Measurements from ENCODE around the gene BPIFB2. TPM values are rescaled to one million over a fixed set of nuclear protein-coding genes. Genes with fewer than 3 reads are reported as not detected.

BPIFB2 gene
- total and polyA plus RNA-seq, 7 experiments from 2014 or later = not detected

- no peak for DNase-seq
- Histone ChIP-seq H3K36me3 (ENCODE audit: control insufficient read depth in 2 of 3, insufficient read depth in 3 of 3, low read length in 3 of 3) (no peaks in the 10 kb centered on the region), H3K27ac (ENCODE audit: low read depth, low read length) (peak overlapping the region; percentile 85), H3K9me3 (ENCODE audit: control insufficient read depth in 2 of 3, low read length in 3 of 3) (no peaks in the 10 kb centered on the region), H3K4me1 (ENCODE audit: control insufficient read depth in 2 of 2, insufficient read depth in 2 of 2, low read length in 2 of 2) (peaks cover 87 to 95% of the 10 kb centered on the region in 2 donors), H3K27me3 (ENCODE audit: control insufficient read depth in 2 of 2, insufficient read depth in 2 of 2, low read length in 2 of 2) (no peaks in the 10 kb centered on the region), H3K4me3 (ENCODE audit: low read length) (peak overlapping the region; percentile 53)
- Mint-ChIP-seq H3K9me3 (peaks cover 0 to 10% (median 3%) of the 10 kb centered on the region in 11 donors), H3K27ac (peak overlapping the region in 3 of 9 donors; percentile 90 to 98 (median 94)), H3K4me3 (peak overlapping the region in 6 of 10 donors; percentile 37 to 75 (median 65)), H3K27me3 (no peaks in the 10 kb centered on the region), H3K36me3 (peaks cover 0 to 8% (median 4%) of the 10 kb centered on the region in 5 donors), H3K4me1 (peaks cover 0 to 72% (median 57%) of the 10 kb centered on the region in 7 donors)
- POLR2A ChIA-PET = interaction anchor here (1.1 to 10.2 kb wide), 4 partner anchors 14 to 65 kb away, joined by 3 to 61 read pairs (median 22); no protein-coding TSS in a partner anchor
- intact Hi-C loops (cut with micrococcal nuclease) = loop anchor here in 1 of 2 donors (5.0 kb wide), 1 partner anchor 1022 kb away; the partner anchor contains the start of gene RALY
- CTCF ChIA-PET = interaction anchor here (1.5 kb wide), 1 partner anchor 35 kb away, joined by 6 read pairs; no protein-coding TSS in a partner anchor
- ATAC-seq = no peak
Observed at GRCh38 chr20:32970115-32970972, 37.2 kb upstream of the BPIFB2 start.

- H3K27me3 Mint-ChIP-seq = no peaks in the 10 kb centered on the region
- Histone ChIP-seq H3K27ac (ENCODE audit: low read depth, low read length) (peak overlapping the region; percentile 85), H3K4me1 (ENCODE audit: control insufficient read depth in 2 of 2, insufficient read depth in 2 of 2, low read length in 2 of 2) (peaks cover 82 to 94% of the 10 kb centered on the region in 2 donors), H3K4me3 (ENCODE audit: low read length) (peak overlapping the region; percentile 53), H3K9me3 (ENCODE audit: control insufficient read depth in 2 of 3, low read length in 3 of 3) (peaks cover 0 to 4% (median under 1%) of the 10 kb centered on the region in 3 experiments), H3K36me3 (ENCODE audit: control insufficient read depth in 2 of 3, insufficient read depth in 3 of 3, low read length in 3 of 3) (no peaks in the 10 kb centered on the region), H3K27me3 (ENCODE audit: control insufficient read depth in 2 of 2, insufficient read depth in 2 of 2, low read length in 2 of 2) (no peaks in the 10 kb centered on the region)
- peaks cover 0 to 16% (median 6%) of the 10 kb centered on the region in 11 donors for H3K9me3 Mint-ChIP-seq
- no peak overlapping the region for H3K27ac Mint-ChIP-seq
- ChIA-PET CTCF (interaction anchor here (1.5 kb wide), 1 partner anchor 34 kb away, joined by 6 read pairs; no protein-coding TSS in a partner anchor), POLR2A (interaction anchor here (0.6 to 10.2 kb wide), 6 partner anchors 13 to 253 kb away, joined by 3 to 61 read pairs (median 4); no protein-coding TSS in a partner anchor)
- ATAC-seq = no peak
- H3K4me3 Mint-ChIP-seq = peak overlapping the region in 2 of 10 donors; percentile 10 to 25
- intact Hi-C loops (cut with micrococcal nuclease) = loop anchor here in 1 of 2 donors (5.0 kb wide), 1 partner anchor 1021 kb away; the partner anchor contains the start of gene RALY
- no peak for DNase-seq
- peaks cover 0 to 69% (median 51%) of the 10 kb centered on the region in 7 donors for H3K4me1 Mint-ChIP-seq
- peaks cover 0 to 12% (median 4%) of the 10 kb centered on the region in 5 donors for H3K36me3 Mint-ChIP-seq
Observed at GRCh38 chr20:32970973-32971300, 36.6 kb upstream of the BPIFB2 start.

- intact Hi-C loops (cut with micrococcal nuclease) = loop anchor here in 1 of 2 donors (1.0 to 5.0 kb wide), 7 partner anchors 21 to 1021 kb away; partner anchors contain the start of genes ASXL1, MAPRE1 and RALY
- ATAC-seq (peak; percentile 33), DNase-seq (peak in 7 of 9 donors; percentile 40 to 68 (median 58))
- peaks cover 6 to 63% (median 46%) of the 10 kb centered on the region in 7 donors for H3K4me1 Mint-ChIP-seq
- Histone ChIP-seq H3K4me3 (ENCODE audit: low read length) (peak overlapping the region; percentile 53), H3K27ac (ENCODE audit: low read depth, low read length) (peak overlapping the region; percentile 85), H3K36me3 (ENCODE audit: control insufficient read depth in 2 of 3, insufficient read depth in 3 of 3, low read length in 3 of 3) (no peaks in the 10 kb centered on the region), H3K27me3 (ENCODE audit: control insufficient read depth in 2 of 2, insufficient read depth in 2 of 2, low read length in 2 of 2) (no peaks in the 10 kb centered on the region), H3K4me1 (ENCODE audit: control insufficient read depth in 2 of 2, insufficient read depth in 2 of 2, low read length in 2 of 2) (peaks cover 80 to 93% of the 10 kb centered on the region in 2 donors), H3K9me3 (ENCODE audit: control insufficient read depth in 2 of 3, low read length in 3 of 3) (peaks cover 0 to 12% (median 7%) of the 10 kb centered on the region in 3 experiments)
- H3K27ac Mint-ChIP-seq = no peak overlapping the region
- H3K4me3 Mint-ChIP-seq = no peak overlapping the region
- H3K36me3 Mint-ChIP-seq = peaks cover 4 to 17% (median 6%) of the 10 kb centered on the region in 5 donors
- H3K9me3 Mint-ChIP-seq = peaks cover 0 to 24% (median 11%) of the 10 kb centered on the region in 11 donors
- ChIA-PET CTCF (interaction anchor here (1.1 to 1.7 kb wide), 3 partner anchors 26 to 124 kb away, joined by 5 to 6 read pairs (median 6); no protein-coding TSS in a partner anchor), POLR2A (interaction anchor here (0.6 to 10.2 kb wide), 9 partner anchors 13 to 253 kb away, joined by 3 to 61 read pairs (median 3); no protein-coding TSS in a partner anchor)
- no peaks in the 10 kb centered on the region for H3K27me3 Mint-ChIP-seq
Observed at GRCh38 chr20:32971703-32972161, 35.8 kb upstream of the BPIFB2 start.

- Histone ChIP-seq H3K9me3 (ENCODE audit: control insufficient read depth in 2 of 3, low read length in 3 of 3) (peaks cover 0 to 15% (median 7%) of the 10 kb centered on the region in 3 experiments), H3K4me1 (ENCODE audit: control insufficient read depth in 2 of 2, insufficient read depth in 2 of 2, low read length in 2 of 2) (peaks cover 73 to 92% of the 10 kb centered on the region in 2 donors), H3K27me3 (ENCODE audit: control insufficient read depth in 2 of 2, insufficient read depth in 2 of 2, low read length in 2 of 2) (no peaks in the 10 kb centered on the region), H3K27ac (ENCODE audit: low read depth, low read length) (peak overlapping the region; percentile 85), H3K36me3 (ENCODE audit: control insufficient read depth in 2 of 3, insufficient read depth in 3 of 3, low read length in 3 of 3) (no peaks in the 10 kb centered on the region), H3K4me3 (ENCODE audit: low read length) (peak overlapping the region; percentile 53)
- peaks cover 13 to 56% (median 46%) of the 10 kb centered on the region in 7 donors for H3K4me1 Mint-ChIP-seq
- peaks cover 0 to 29% (median 16%) of the 10 kb centered on the region in 11 donors for H3K9me3 Mint-ChIP-seq
- CTCF ChIA-PET = interaction anchor here (1.1 to 1.7 kb wide), 4 partner anchors 26 to 124 kb away, joined by 3 to 6 read pairs (median 5); partner anchors contain the start of gene SUN5
- H3K27ac Mint-ChIP-seq = no peak overlapping the region
- peak; percentile 90 for ATAC-seq
- POLR2A ChIA-PET = interaction anchor here (0.8 to 10.2 kb wide), 7 partner anchors 12 to 136 kb away, joined by 3 to 61 read pairs (median 4); no protein-coding TSS in a partner anchor
- H3K4me3 Mint-ChIP-seq = peak overlapping the region in 1 of 10 donors; percentile 54
- H3K27me3 Mint-ChIP-seq = no peaks in the 10 kb centered on the region
- H3K36me3 Mint-ChIP-seq = peaks cover 4 to 22% (median 8%) of the 10 kb centered on the region in 5 donors
- intact Hi-C loops (cut with micrococcal nuclease) = loop anchor here in 1 of 2 donors (1.0 to 5.0 kb wide), 7 partner anchors 20 to 1020 kb away; partner anchors contain the start of genes ASXL1, MAPRE1 and RALY
- peak; percentile 31 to 96 (median 94) for DNase-seq
Observed at GRCh38 chr20:32972181-32973076, 35.1 kb upstream of the BPIFB2 start.

GRCh38 chr20:32973077-32973717 lies 34.3 kb upstream of the BPIFB2 start:
- H3K27ac ChIP-seq (ENCODE audit: low read depth, low read length) = peak overlapping the region; percentile 85
- intact Hi-C loops (cut with micrococcal nuclease) = loop anchor here in 1 of 2 donors (2.0 to 5.0 kb wide), 4 partner anchors 20 to 1019 kb away; partner anchors contain the start of genes ASXL1 and RALY
- peaks cover 66 to 91% of the 10 kb centered on the region in 2 donors for H3K4me1 ChIP-seq (ENCODE audit: control insufficient read depth in 2 of 2, insufficient read depth in 2 of 2, low read length in 2 of 2)
- no peaks in the 10 kb centered on the region for H3K36me3 ChIP-seq (ENCODE audit: control insufficient read depth in 2 of 3, insufficient read depth in 3 of 3, low read length in 3 of 3)
- Mint-ChIP-seq H3K9me3 (peaks cover 0 to 36% (median 16%) of the 10 kb centered on the region in 11 donors), H3K27me3 (no peaks in the 10 kb centered on the region), H3K27ac (no peak overlapping the region), H3K36me3 (peaks cover 4 to 24% (median 8%) of the 10 kb centered on the region in 5 donors), H3K4me3 (peak overlapping the region in 2 of 10 donors; percentile 17 to 54), H3K4me1 (peaks cover 21 to 48% (median 42%) of the 10 kb centered on the region in 7 donors)
- no peak for ATAC-seq
- peak overlapping the region; percentile 26 for H3K4me3 ChIP-seq (ENCODE audit: low read length)
- peak in 1 of 9 donors; percentile 12 for DNase-seq
- CTCF ChIA-PET = interaction anchor here (1.1 to 1.7 kb wide), 3 partner anchors 27 to 69 kb away, joined by 3 to 6 read pairs (median 5); partner anchors contain the start of gene SUN5
- POLR2A ChIA-PET = interaction anchor here (1.3 to 10.2 kb wide), 7 partner anchors 11 to 28 kb away, joined by 3 to 61 read pairs (median 4); no protein-coding TSS in a partner anchor
- no peaks in the 10 kb centered on the region for H3K27me3 ChIP-seq (ENCODE audit: control insufficient read depth in 2 of 2, insufficient read depth in 2 of 2, low read length in 2 of 2)
- H3K9me3 ChIP-seq (ENCODE audit: control insufficient read depth in 2 of 3, low read length in 3 of 3) = peaks cover 0 to 15% (median 7%) of the 10 kb centered on the region in 3 experiments

Data from naive thymus-derived CD4-positive, alpha-beta T cell (primary cell).